Neural progenitor cell (in vitro differentiated cells): ENCODE data around the gene TRAF3. TPM values are rescaled to one million over a fixed set of nuclear protein-coding genes. Genes with fewer than 3 reads are reported as not detected.

Source experiments
- DNase-seq: peaks from one replicate; pipeline ENCODE4 v3.0.0-alpha.2; 2016; ENCODE audit warnings: low spot score
- H2AFZ ChIP-seq: fragments of 200-600 bp; sonication (generic); replicated peaks from 2 replicates; pipeline ENCODE4 v1.6.1; 2016; ENCODE audit warnings: antibody characterized with exemption
- H3F3A ChIP-seq: fragments of 200-600 bp; sonication (generic); 2 replicates; pipeline ENCODE4 v1.6.1; 2016; ENCODE audit warnings: antibody characterized with exemption, low read depth
- H3K27ac ChIP-seq: fragments of 200-600 bp; sonication (generic); 2 replicates; pipeline ENCODE4 v1.5.1; 2016; ENCODE audit warnings: mild to moderate bottlenecking
- H3K27me3 ChIP-seq: fragments of 200-600 bp; sonication (generic); 2 replicates; pipeline ENCODE4 v1.6.1; 2016; ENCODE audit warnings: mild to moderate bottlenecking, moderate library complexity
- H3K36me3 ChIP-seq: fragments of 200-600 bp; sonication (generic); 2 replicates; pipeline ENCODE4 v1.5.1; 2016
- H3K4me1 ChIP-seq: fragments of 200-600 bp; sonication (generic); 2 replicates; pipeline ENCODE4 v1.6.1; 2016; ENCODE audit warnings: mixed run types
- H3K4me2 ChIP-seq: fragments of 200-600 bp; sonication (generic); 2 replicates; pipeline ENCODE4 v1.6.1; 2016
- H3K4me3 ChIP-seq: fragments of 200-600 bp; sonication (generic); 2 replicates; pipeline ENCODE4 v1.5.1; 2016
- H3K79me2 ChIP-seq: fragments of 200-600 bp; sonication (generic); 2 replicates; pipeline ENCODE4 v1.6.1; 2016; ENCODE audit warnings: low read depth
- H3K9ac ChIP-seq: fragments of 200-600 bp; sonication (generic); 2 replicates; pipeline ENCODE4 v1.6.1; 2016
- H3K9me3 ChIP-seq: fragments of 200-600 bp; sonication (generic); 2 replicates; pipeline ENCODE4 v1.5.1; 2016; ENCODE audit warnings: low read depth
- H4K20me1 ChIP-seq: fragments of 200-600 bp; sonication (generic); 2 replicates; pipeline ENCODE4 v1.6.1; 2016; ENCODE audit warnings: low read depth
- H3K27ac Mint-ChIP-seq: 3 replicates; pipeline ENCODE4 v1.8.0; 2021; ENCODE audit warnings: mixed read lengths
- H3K27me3 Mint-ChIP-seq: 2 replicates; pipeline ENCODE4 v1.8.0; 2022; ENCODE audit warnings: low read depth, mild to moderate bottlenecking, inconsistent platforms, moderate library complexity, mixed read lengths; ENCODE audit not compliant: insufficient read depth
- H3K36me3 Mint-ChIP-seq: 3 replicates; pipeline ENCODE4 v1.8.0; 2021; ENCODE audit warnings: mixed read lengths
- H3K4me1 Mint-ChIP-seq: 3 replicates; pipeline ENCODE4 v1.8.0; 2021; ENCODE audit warnings: mixed read lengths
- H3K4me3 Mint-ChIP-seq: 3 replicates; pipeline ENCODE4 v1.8.0; 2021; ENCODE audit warnings: mild to moderate bottlenecking, moderate library complexity, mixed read lengths
- H3K9me3 Mint-ChIP-seq: 3 replicates; pipeline ENCODE4 v1.8.0; 2020; ENCODE audit warnings: mixed read lengths
- CTCF ChIP-seq: fragments of 200-600 bp; sonication (generic); IDR thresholded peaks from 2 replicates; pipeline ENCODE4 v1.5.1; 2017; ENCODE audit warnings: antibody characterized with exemption, mild to moderate bottlenecking
- EZH2 ChIP-seq: fragments of 200-600 bp; sonication (generic); IDR thresholded peaks from 2 replicates; pipeline ENCODE4 v1.6.1; 2017; ENCODE audit warnings: antibody characterized with exemption, mild to moderate bottlenecking, moderate library complexity
- EZH2phosphoT487 ChIP-seq: fragments of 200-600 bp; sonication (generic); IDR thresholded peaks from 2 replicates; pipeline ENCODE4 v1.6.1; 2017; ENCODE audit warnings: antibody characterized with exemption
- total RNA-seq: library from RNA; depleted of rRNA; stranded (reverse); fragments of >200 nt; gene quantifications from 2 replicates; pipeline ENCODE4 v1.2.3, GENCODE V29; 2015; ENCODE audit warnings: low replicate concordance

The TRAF3 gene
- total RNA-seq, 1 donor from 2014 or later: 18.1 TPM

DNA sequence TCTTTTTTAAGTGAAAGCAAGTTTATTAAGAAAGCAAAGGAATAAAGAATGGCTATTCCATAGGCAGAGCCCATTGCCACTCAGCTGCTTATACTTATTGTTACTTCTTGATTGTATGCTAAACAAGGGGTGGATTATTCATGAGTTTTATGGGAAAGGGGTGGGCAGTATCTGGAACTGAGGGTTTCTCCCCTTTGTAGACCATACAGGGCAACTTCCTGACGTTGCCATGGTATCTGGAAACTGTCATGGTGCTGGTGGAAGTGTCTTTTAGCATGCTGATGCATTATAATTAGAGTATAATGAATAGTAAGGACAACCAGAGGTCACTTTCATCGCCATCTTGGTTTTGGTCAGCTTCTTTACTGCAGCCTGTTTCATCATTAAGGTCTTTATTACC, 78.9 kb downstream of the TRAF3 start:
- Histone ChIP-seq H3K4me2 (no peak overlapping the region), H4K20me1 (no peaks in the 10 kb centered on the region), H2AFZ (no peak overlapping the region), H3K36me3 (no peaks in the 10 kb centered on the region), H3K27me3 (no peaks in the 10 kb centered on the region), H3F3A (no peaks in the 10 kb centered on the region), H3K27ac (no peak overlapping the region), H3K9me3 (peaks cover 8% of the 10 kb centered on the region), H3K9ac (no peak overlapping the region), H3K4me3 (no peak overlapping the region), H3K79me2 (no peaks in the 10 kb centered on the region), H3K4me1 (no peaks in the 10 kb centered on the region)
- DNase-seq: no peak
- H3K27me3 Mint-ChIP-seq: peaks cover 2% of the 10 kb centered on the region
- no peak overlapping the region for H3K4me3 Mint-ChIP-seq
- no peak overlapping the region for H3K27ac Mint-ChIP-seq
- H3K36me3 Mint-ChIP-seq: peaks cover 36% of the 10 kb centered on the region
- H3K4me1 Mint-ChIP-seq: no peaks in the 10 kb centered on the region
- TF ChIP-seq EZH2phosphoT487 (no peak), EZH2 (no peak)
- H3K9me3 Mint-ChIP-seq: peaks cover 33% of the 10 kb centered on the region

DNA sequence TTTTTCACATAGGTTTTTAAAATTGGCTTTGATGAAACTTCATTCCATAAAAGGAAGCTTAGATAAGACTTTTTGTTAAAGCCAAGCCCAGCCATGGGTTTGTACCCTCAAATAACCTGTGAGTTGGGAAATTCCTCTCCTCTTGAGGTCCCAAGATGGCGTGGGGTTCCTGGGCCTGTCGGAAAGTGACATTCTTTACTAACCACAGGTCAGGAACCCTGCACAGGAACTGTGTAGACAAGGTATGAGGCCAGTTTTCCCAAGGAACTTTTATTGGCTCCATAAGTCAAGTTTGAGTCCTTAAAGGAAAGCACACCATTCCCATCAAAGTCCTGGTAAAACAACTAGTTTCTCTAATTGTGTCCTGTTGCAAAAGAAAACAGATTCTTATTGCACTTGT, 80.2 kb downstream of the TRAF3 start:
- H3K9me3 Mint-ChIP-seq: peaks cover 38% of the 10 kb centered on the region
- no peaks in the 10 kb centered on the region for H4K20me1 ChIP-seq
- no peaks in the 10 kb centered on the region for H3K4me1 Mint-ChIP-seq
- no peak overlapping the region for H3K27ac ChIP-seq
- H3K36me3 Mint-ChIP-seq: peaks cover 37% of the 10 kb centered on the region
- no peaks in the 10 kb centered on the region for H3K27me3 ChIP-seq
- H3K4me3 ChIP-seq: no peak overlapping the region
- no peaks in the 10 kb centered on the region for H3F3A ChIP-seq
- H3K4me1 ChIP-seq: no peaks in the 10 kb centered on the region
- TF ChIP-seq CTCF (no peak), EZH2 (no peak), EZH2phosphoT487 (no peak)
- H3K9ac ChIP-seq: no peak overlapping the region
- H3K79me2 ChIP-seq: no peaks in the 10 kb centered on the region
- no peak overlapping the region for H3K4me2 ChIP-seq
- H2AFZ ChIP-seq: no peak overlapping the region
- H3K27ac Mint-ChIP-seq: no peak overlapping the region
- no peak for DNase-seq
- no peaks in the 10 kb centered on the region for H3K36me3 ChIP-seq
- H3K4me3 Mint-ChIP-seq: no peak overlapping the region
- peaks cover 8% of the 10 kb centered on the region for H3K9me3 ChIP-seq
- peaks cover 2% of the 10 kb centered on the region for H3K27me3 Mint-ChIP-seq

DNA sequence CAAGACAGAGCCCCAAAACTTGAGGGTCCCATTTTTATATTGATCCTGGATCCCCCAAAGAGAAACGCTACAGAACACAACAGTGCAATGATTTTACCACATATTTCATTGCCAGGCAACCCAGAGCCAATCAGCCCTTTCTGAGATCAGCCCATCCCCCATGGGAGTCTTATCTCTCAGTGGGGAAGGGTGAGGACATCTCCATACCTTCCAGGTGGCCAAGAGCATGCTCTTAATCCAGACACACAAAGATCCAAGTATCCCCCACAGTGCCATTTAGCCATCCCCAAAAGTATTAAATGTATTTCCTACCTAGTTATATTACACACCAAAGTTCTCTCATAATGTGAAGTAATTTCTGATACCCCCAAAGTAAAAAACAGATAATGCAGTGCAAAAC, 82.7 kb downstream of the TRAF3 start:
- peaks cover 2% of the 10 kb centered on the region for H3K27me3 Mint-ChIP-seq
- Histone ChIP-seq H2AFZ (no peak overlapping the region), H3K9ac (no peak overlapping the region), H3K79me2 (no peaks in the 10 kb centered on the region), H3K4me3 (no peak overlapping the region), H3K27ac (no peak overlapping the region), H4K20me1 (no peaks in the 10 kb centered on the region), H3K4me2 (no peak overlapping the region), H3F3A (peaks cover 6% of the 10 kb centered on the region), H3K27me3 (no peaks in the 10 kb centered on the region), H3K4me1 (no peaks in the 10 kb centered on the region), H3K36me3 (no peaks in the 10 kb centered on the region), H3K9me3 (peaks cover 8% of the 10 kb centered on the region)
- H3K4me1 Mint-ChIP-seq: no peaks in the 10 kb centered on the region
- TF ChIP-seq EZH2phosphoT487: no peak
- TF ChIP-seq CTCF: no peak
- no peak for TF ChIP-seq EZH2
- H3K27ac Mint-ChIP-seq: no peak overlapping the region
- H3K9me3 Mint-ChIP-seq: peaks cover 47% of the 10 kb centered on the region
- peaks cover 38% of the 10 kb centered on the region for H3K36me3 Mint-ChIP-seq
- no peak overlapping the region for H3K4me3 Mint-ChIP-seq
- no peak for DNase-seq

DNA sequence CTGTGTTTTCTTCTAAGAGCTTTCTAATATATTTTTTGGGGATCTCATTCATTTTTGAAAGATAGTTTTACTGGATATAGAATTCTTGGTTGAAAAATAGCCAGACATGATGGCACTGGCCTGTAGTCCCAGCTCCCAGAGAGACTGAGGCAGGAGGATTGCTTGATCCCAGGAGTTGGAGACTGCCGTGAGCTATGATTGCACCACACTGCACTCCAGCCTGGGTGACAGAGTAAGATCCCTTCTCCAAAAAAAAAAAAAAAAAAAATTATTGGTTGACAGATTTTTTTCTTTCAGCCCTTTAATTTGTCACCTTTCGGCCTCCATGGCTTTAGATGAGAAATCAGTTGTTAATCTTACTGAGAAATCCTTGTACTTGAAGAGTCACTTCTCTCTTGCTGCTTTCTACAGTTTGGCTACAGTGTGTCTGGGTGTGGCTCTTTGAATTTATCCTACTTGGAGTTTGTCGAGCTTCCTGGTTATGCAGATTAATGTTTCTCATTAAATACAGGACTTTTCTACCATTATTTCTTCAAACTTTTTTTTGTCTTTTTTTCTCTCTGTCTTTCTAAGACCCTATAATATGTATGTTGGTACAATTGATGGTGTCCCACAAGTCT, 85.0 kb downstream of the TRAF3 start:
- Mint-ChIP-seq H3K9me3 (peaks cover 39% of the 10 kb centered on the region), H3K4me1 (no peaks in the 10 kb centered on the region), H3K27ac (no peak overlapping the region), H3K27me3 (peaks cover 2% of the 10 kb centered on the region), H3K4me3 (no peak overlapping the region), H3K36me3 (peaks cover 26% of the 10 kb centered on the region)
- Histone ChIP-seq H3K9me3 (peaks cover 8% of the 10 kb centered on the region), H3K4me2 (no peak overlapping the region), H3K4me1 (no peaks in the 10 kb centered on the region), H3K4me3 (no peak overlapping the region), H3K27me3 (no peaks in the 10 kb centered on the region), H4K20me1 (no peaks in the 10 kb centered on the region), H3F3A (peaks cover 6% of the 10 kb centered on the region), H3K79me2 (no peaks in the 10 kb centered on the region), H3K9ac (no peak overlapping the region), H3K36me3 (no peaks in the 10 kb centered on the region), H3K27ac (no peak overlapping the region), H2AFZ (no peak overlapping the region)
- DNase-seq: no peak
- no peak for TF ChIP-seq EZH2phosphoT487
- no peak for TF ChIP-seq CTCF
- TF ChIP-seq EZH2: no peak
